HG03565 (cell line): ENCODE results near the gene CNPY1.

Experiments
- ATAC-seq: cut with Tn5 transposase; IDR thresholded peaks from one replicate; pipeline ENCODE4 v1.9.1; 2021; ENCODE audit warnings: mild to moderate bottlenecking, moderate library complexity; ENCODE audit not compliant: unreplicated experiment

CNPY1 gene

GRCh38 chr7:155457544-155458110 lies 88.7 kb downstream of the CNPY1 start:
- ATAC-seq, result no peak

GRCh38 chr7:155456738-155457543 lies 89.4 kb downstream of the CNPY1 start:
- no peak for ATAC-seq

GRCh38 chr7:155455776-155456737 lies 90.3 kb downstream of the CNPY1 start:
- ATAC-seq, result no peak

GRCh38 chr7:155455132-155455693 lies 91.1 kb downstream of the CNPY1 start:
- ATAC-seq, result no peak

DNA sequence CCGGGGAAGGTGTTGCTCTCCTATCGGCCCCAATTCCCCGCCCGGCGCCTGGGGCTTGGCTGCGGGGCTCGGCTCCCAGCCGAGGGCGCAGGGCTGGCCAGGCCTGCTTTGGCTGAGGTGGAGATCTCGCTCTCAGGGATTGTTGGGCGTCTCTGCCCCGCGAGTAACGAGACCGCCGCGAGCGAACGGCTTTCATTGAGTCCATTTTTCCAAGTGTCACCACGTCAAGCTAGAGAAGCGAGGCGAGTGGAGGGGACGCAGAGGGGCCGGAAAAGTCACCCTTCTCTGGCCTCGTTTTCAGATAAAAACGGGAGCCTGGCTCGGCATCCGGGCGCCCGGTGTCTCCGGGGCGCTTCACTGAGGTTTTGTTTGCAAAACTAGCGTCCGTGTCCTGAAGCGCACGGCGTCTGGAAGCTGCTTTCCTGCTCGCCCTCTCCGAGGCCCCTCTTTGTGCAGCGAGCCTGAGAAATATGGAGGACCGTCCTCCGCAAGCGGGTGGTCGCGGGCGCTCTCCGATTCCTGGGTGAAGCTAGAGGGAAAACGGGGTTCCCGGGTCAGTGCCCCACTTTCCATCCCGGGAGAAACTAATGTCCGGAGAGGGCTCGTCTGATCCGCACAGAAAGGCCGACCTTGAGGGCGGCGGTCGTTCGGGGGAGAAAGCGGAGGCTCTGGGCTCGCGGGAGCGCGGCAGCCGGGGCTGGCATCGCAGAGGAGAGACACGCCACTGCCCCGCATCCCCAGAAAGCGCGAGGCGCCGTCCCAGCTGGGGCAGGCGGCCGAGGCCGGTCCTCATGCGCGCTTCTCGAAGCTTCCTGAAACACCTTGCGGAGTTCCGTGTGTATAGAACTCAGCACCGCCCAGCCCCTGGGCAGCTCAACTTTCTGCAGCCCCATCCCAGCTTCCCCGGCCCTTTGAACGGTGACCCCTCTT lies 91.9 kb downstream of the CNPY1 start:
- no peak for ATAC-seq

- ATAC-seq, result no peak
Measured at GRCh38 chr7:155453296-155454182, 92.8 kb downstream of the CNPY1 start.

GRCh38 chr7:155452505-155453295 lies 93.7 kb downstream of the CNPY1 start:
- ATAC-seq, result no peak

DNA sequence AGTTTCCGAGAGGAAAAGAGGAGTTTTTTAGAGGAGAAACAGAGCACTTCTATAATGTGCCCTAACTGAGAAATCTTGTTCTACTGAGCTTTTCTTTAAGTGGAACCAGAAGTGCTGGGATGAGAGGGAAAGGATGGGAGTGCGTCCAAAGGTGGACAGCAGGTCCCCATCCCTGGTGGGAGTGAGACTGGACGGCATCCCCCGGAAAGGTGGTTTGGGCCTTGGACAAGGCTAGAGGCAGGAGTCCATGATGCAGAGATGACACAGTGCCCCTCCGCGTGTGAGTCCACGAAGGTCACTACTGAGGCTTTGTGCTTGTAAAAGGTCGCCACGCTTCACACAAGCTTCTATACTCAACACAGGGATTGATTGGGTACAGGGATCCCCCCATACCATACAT lies 94.5 kb downstream of the CNPY1 start:
- no peak for ATAC-seq
